Spinal cord (tissue), 10 donors: ENCODE measurements around the gene SRSF1. TPM values are rescaled to one million over a fixed set of nuclear protein-coding genes. Genes with fewer than 3 reads are reported as not detected.
"Not testable (repeated sequence)": the region's sequence is repeated elsewhere in the genome, so short reads cannot be mapped to it uniquely, and the experiment has no call there.

Experiments used
- DNase-seq, 6 donors: peaks; one replicate each; pipeline versions ENCODE4 v3.0.0 to v3.0.0-alpha.2; 2013 to 2015; ENCODE audit warnings: low spot score in 6 of 6, low read depth in 4 of 6
- H3K27ac ChIP-seq: one replicate; pipeline ENCODE4 v1.5.1; 2013; ENCODE audit warnings: low read depth, low read length, control low read depth
- H3K27me3 ChIP-seq: one replicate; pipeline ENCODE4 v1.6.1; 2013; ENCODE audit warnings: low read length; ENCODE audit not compliant: control insufficient read depth, insufficient read depth
- H3K36me3 ChIP-seq: one replicate; pipeline ENCODE4 v1.6.1; 2013; ENCODE audit warnings: low read length; ENCODE audit not compliant: control insufficient read depth, insufficient read depth
- H3K4me1 ChIP-seq: one replicate; pipeline ENCODE4 v1.6.1; 2013; ENCODE audit warnings: low read length; ENCODE audit not compliant: control insufficient read depth, insufficient read depth
- H3K4me3 ChIP-seq: one replicate; pipeline ENCODE4 v1.5.1; 2013; ENCODE audit warnings: low read depth, low read length, control low read depth
- H3K9me3 ChIP-seq: one replicate; pipeline ENCODE4 v1.6.1; 2013; ENCODE audit warnings: low read length; ENCODE audit not compliant: control insufficient read depth, insufficient read depth
- WGBS: methylation state at CpG from one replicate; pipeline ENCODE4 v1.1.5; 2013; ENCODE audit warnings: missing lambda C conversion rate; ENCODE audit not compliant: insufficient coverage; 5-methylcytosine and 5-hydroxymethylcytosine counted together
- polyA plus RNA-seq, 2 donors: library from polyadenylated mRNA; unstranded; fragments of 120-200 nt; gene quantifications; one replicate each; pipeline ENCODE4 v1.2.1, GENCODE V29; 2013; ENCODE audit not compliant: insufficient read length in 2 of 2
- total RNA-seq, 2 donors: library from RNA; depleted of rRNA in 1 of 2; stranded (reverse); fragments of 120-200 nt in 1 of 2; fragments of >200 nt in 1 of 2; gene quantifications; one replicate each; pipeline versions ENCODE4 v1.2.3 to v1.2.4, GENCODE V29; 2013 to 2014
- donor health status: healthy.

SRSF1 gene
- total and polyA plus RNA-seq, 4 donors = 200 to 234 (median 218) TPM

- Histone ChIP-seq H3K4me3 (no peak overlapping the region), H3K4me1 (peaks cover 3% of the 10 kb centered on the region), H3K27ac (no peak overlapping the region), H3K27me3 (no peaks in the 10 kb centered on the region), H3K9me3 (no peaks in the 10 kb centered on the region), H3K36me3 (peaks cover 16% of the 10 kb centered on the region)
- 92% methylated on average over 2 of the region's 10 CpGs for WGBS
- no peak for DNase-seq
These were observed 35.5 kb downstream of the SRSF1 start for GRCh38 chr17:57971572-57971971.

- H3K4me3 ChIP-seq = no peak overlapping the region
- H3K27ac ChIP-seq = no peak overlapping the region
- peaks cover 10% of the 10 kb centered on the region for H3K36me3 ChIP-seq
- DNase-seq = no peak
- no peaks in the 10 kb centered on the region for H3K9me3 ChIP-seq
- no peaks in the 10 kb centered on the region for H3K27me3 ChIP-seq
- H3K4me1 ChIP-seq = peaks cover 3% of the 10 kb centered on the region
- WGBS = 15% methylated on average over 2 of the region's 4 CpGs
These were observed 36.3 kb downstream of the SRSF1 start for GRCh38 chr17:57970710-57971109.

- no peaks in the 10 kb centered on the region for H3K9me3 ChIP-seq
- no peaks in the 10 kb centered on the region for H3K36me3 ChIP-seq
- no peak for DNase-seq
- H3K4me3 ChIP-seq = no peak overlapping the region
- no peak overlapping the region for H3K27ac ChIP-seq
- WGBS = no CpG with 5 or more reads among the region's 1 CpG
- H3K4me1 ChIP-seq = peaks cover 3% of the 10 kb centered on the region
- no peaks in the 10 kb centered on the region for H3K27me3 ChIP-seq
These were observed 38.6 kb downstream of the SRSF1 start for GRCh38 chr17:57968456-57968855.

GRCh38 chr17:57966875-57967274, 40.2 kb downstream of the SRSF1 start:
- Histone ChIP-seq H3K36me3 (no peaks in the 10 kb centered on the region), H3K27ac (no peak overlapping the region), H3K4me3 (no peak overlapping the region), H3K4me1 (peaks cover 3% of the 10 kb centered on the region), H3K9me3 (no peaks in the 10 kb centered on the region), H3K27me3 (no peaks in the 10 kb centered on the region)
- 73% methylated on average over 3 of the region's 5 CpGs for WGBS
- no peak for DNase-seq

- H3K27ac ChIP-seq = no peak overlapping the region
- H3K4me3 ChIP-seq = no peak overlapping the region
- 93% methylated on average over 5 of the region's 5 CpGs for WGBS
- H3K36me3 ChIP-seq = no peaks in the 10 kb centered on the region
- H3K9me3 ChIP-seq = no peaks in the 10 kb centered on the region
- no peaks in the 10 kb centered on the region for H3K27me3 ChIP-seq
- H3K4me1 ChIP-seq = peaks cover 3% of the 10 kb centered on the region
- no peak for DNase-seq
These were observed 40.8 kb downstream of the SRSF1 start for GRCh38 chr17:57966246-57966645.

- Histone ChIP-seq H3K4me1 (no peaks in the 10 kb centered on the region), H3K27ac (no peak overlapping the region), H3K9me3 (no peaks in the 10 kb centered on the region), H3K27me3 (no peaks in the 10 kb centered on the region), H3K4me3 (no peak overlapping the region), H3K36me3 (no peaks in the 10 kb centered on the region)
- no peak for DNase-seq
- WGBS = 81% methylated on average over 17 of the region's 26 CpGs
These were observed 41.4 kb downstream of the SRSF1 start for GRCh38 chr17:57965521-57966160.

- Histone ChIP-seq H3K4me1 (no peaks in the 10 kb centered on the region), H3K27me3 (no peaks in the 10 kb centered on the region), H3K9me3 (no peaks in the 10 kb centered on the region), H3K36me3 (no peaks in the 10 kb centered on the region), H3K4me3 (no peak overlapping the region), H3K27ac (no peak overlapping the region)
- WGBS = 100% methylated on average over 1 of the region's 6 CpGs
- DNase-seq = no peak
These were observed 43.9 kb downstream of the SRSF1 start for GRCh38 chr17:57963149-57963511.

GRCh38 chr17:57962279-57963148, 44.5 kb downstream of the SRSF1 start:
- Histone ChIP-seq H3K4me1 (no peaks in the 10 kb centered on the region), H3K9me3 (no peaks in the 10 kb centered on the region), H3K36me3 (no peaks in the 10 kb centered on the region), H3K27ac (no peak overlapping the region), H3K4me3 (no peak overlapping the region), H3K27me3 (no peaks in the 10 kb centered on the region)
- 76% methylated on average over 4 of the region's 8 CpGs for WGBS
- DNase-seq = no peak

- WGBS = 88% methylated on average over 3 of the region's 6 CpGs
- Histone ChIP-seq H3K9me3 (no peaks in the 10 kb centered on the region), H3K27me3 (no peaks in the 10 kb centered on the region)
These were observed 47.1 kb downstream of the SRSF1 start for GRCh38 chr17:57959929-57960328.

GRCh38 chr17:57958391-57958790, 48.7 kb downstream of the SRSF1 start:
- H3K27ac ChIP-seq, H3K9me3 ChIP-seq, H3K27me3 ChIP-seq, H3K36me3 ChIP-seq, H3K4me3 ChIP-seq, DNase-seq: not testable (repeated sequence)
- peaks cover 23% of the 10 kb centered on the region for H3K4me1 ChIP-seq
- WGBS = no CpG with 5 or more reads among the region's 15 CpGs

More at GRCh38 chr17:57959929-57960328, 47.1 kb downstream of the SRSF1 start:
- H3K36me3 ChIP-seq = no peaks in the 10 kb centered on the region
- H3K4me3 ChIP-seq = no peak overlapping the region
- no peak overlapping the region for H3K27ac ChIP-seq
- DNase-seq = no peak
- peaks cover 13% of the 10 kb centered on the region for H3K4me1 ChIP-seq
